K562 (cell line): ENCODE data around the gene LAMB2. TPM values are rescaled to one million over a fixed set of nuclear protein-coding genes. Genes with fewer than 3 reads are reported as not detected.

Experiments used
- CBX1 ChIP-seq: sonication (generic); IDR thresholded peaks from 2 replicates; pipeline ENCODE4 v1.6.1; 2016; ENCODE audit warnings: antibody characterized with exemption, low read depth, mild to moderate bottlenecking
- HDGF ChIP-seq: fragments of 450-650 bp; IDR thresholded peaks from 2 replicates; pipeline ENCODE4 v1.6.1; 2016
- HINFP ChIP-seq: fragments of 450-650 bp; conservative IDR thresholded peaks from 2 replicates; pipeline ENCODE4 v1.6.1; 2016; ENCODE audit warnings: missing genetic modification characterization, low read depth, mild to moderate bottlenecking, control low read depth, missing compliant biosample characterization
- HNRNPLL ChIP-seq: fragments of 200-400 bp; formaldehyde crosslinking; IDR thresholded peaks from 2 replicates; pipeline ENCODE4 v1.6.1; 2017; ENCODE audit warnings: low read length, low read depth, mild to moderate bottlenecking; ENCODE audit not compliant: poor library complexity, severe bottlenecking
- KDM2B ChIP-seq: fragments of 250-450 bp; sonication (Bioruptor Pico); IDR thresholded peaks from 2 replicates; pipeline ENCODE4 v1.8.0; 2021; ENCODE audit warnings: mild to moderate bottlenecking, moderate library complexity
- POLR2G ChIP-seq: fragments of 200-400 bp; formaldehyde crosslinking; IDR thresholded peaks from 2 replicates; pipeline ENCODE4 v1.6.1; 2017; ENCODE audit warnings: low read depth, mild to moderate bottlenecking, antibody characterized with exemption, low read length, moderate library complexity
- STAG1 ChIP-seq: sonication (generic); formaldehyde crosslinking; IDR thresholded peaks from 2 replicates; pipeline ENCODE4 v1.5.0; 2020; ENCODE audit warnings: missing genetic modification reagents, borderline replicate concordance
- YY1 ChIP-seq, 3 experiments: IDR thresholded peaks; 2 replicates each; pipeline ENCODE4 v1.6.1; 2011; ENCODE audit warnings: low read length in 2 of 3, mild to moderate bottlenecking in 2 of 3, moderate library complexity in 2 of 3, borderline replicate concordance in 1 of 3, control low read depth in 1 of 3, low read depth in 1 of 3; ENCODE audit not compliant: insufficient read depth in 3 of 3, insufficient replicate concordance in 2 of 3, control insufficient read depth in 1 of 3, insufficient read length in 1 of 3; ENCODE audit errors: extremely low read depth in 1 of 3
- ZBTB11 ChIP-seq, 3 experiments: fragments of 200-800 bp in 1 of 3; fragments of 250-450 bp in 1 of 3; fragments of 450-650 bp in 1 of 3; sonication (Bioruptor Pico) in 1 of 3; sonication (Bioruptor generic) in 1 of 3; formaldehyde crosslinking in 1 of 3; IDR thresholded peaks; 2 replicates each; pipeline versions ENCODE4 v1.6.1 to v1.8.0; 2016 to 2022; ENCODE audit warnings: mild to moderate bottlenecking in 2 of 3, missing genetic modification characterization in 2 of 3, missing compliant biosample characterization in 1 of 3, moderate library complexity in 1 of 3
- ZNF644 ChIP-seq: fragments of 200-800 bp; sonication (Bioruptor generic); IDR thresholded peaks from 2 replicates; pipeline ENCODE4 v1.6.1; 2016; ENCODE audit warnings: low read depth, missing genetic modification characterization, missing compliant biosample characterization
- polyA plus RNA-seq, 8 experiments: library from polyadenylated mRNA; depleted of rRNA in 4 of 8; stranded (reverse) in 5 of 8; unstranded in 3 of 8; fragments of >200 nt; fragmentation: Nextera tagmentation in 2 of 8; fragmentation: Illumina TruSeq in 1 of 8; extraction: Ambion mirVana in 2 of 8; extraction: Trizol in 1 of 8; gene quantifications; 2 replicates each; pipeline versions ENCODE4 v1.2.1 to v1.2.3, GENCODE V29; 2011 to 2014; ENCODE audit warnings: inconsistent platforms in 1 of 8, missing spikeins in 1 of 8
- total RNA-seq, 7 experiments: library from RNA; depleted of rRNA in 6 of 7; stranded (reverse); fragments of >200 nt in 6 of 7; fragmentation: Illumina TruSeq in 2 of 7; extraction: Trizol in 2 of 7; gene quantifications; 2 replicates each; pipeline versions ENCODE4 v1.2.1 to v1.2.3, GENCODE V29; 2011 to 2021; ENCODE audit warnings: low replicate concordance in 1 of 7

The LAMB2 gene
- total and polyA plus RNA-seq, 9 of the 15 experiments (the other 6 are each of a cell fraction or from before 2014, with no cell fraction given) = 1.4 to 26.0 (median 16.2) TPM

- TF ChIP-seq HNRNPLL = no peak
- TF ChIP-seq KDM2B (CRISPR knock-in tag) = no peak
- peak in 2 of 3 experiments; percentile 85 to 90 for TF ChIP-seq YY1 (IDR thresholded peaks at IDR 0.05; ENCODE audit: borderline replicate concordance in 1 of 3, control insufficient read depth in 1 of 3, extremely low read depth in 1 of 3, insufficient read depth in 3 of 3, insufficient read length in 1 of 3, insufficient replicate concordance in 2 of 3, low read depth in 1 of 3, low read length in 2 of 3)
- no peak for TF ChIP-seq HDGF
- no peak for TF ChIP-seq STAG1 (CRISPR knock-in tag)
- TF ChIP-seq ZNF644 (tag) = no peak
- no peak for TF ChIP-seq CBX1
- peak; percentile 91 for TF ChIP-seq POLR2G
- no peak for TF ChIP-seq HINFP (tag)
- no peak for TF ChIP-seq ZBTB11 (CRISPR knock-in tag; IDR thresholded peaks at IDR 0.05)
- TF ChIP-seq, all 486 proteins: peak for 60
These were observed 28.2 kb downstream of the LAMB2 start, which contains the start of gene QARS1 (continued) for GRCh38 chr3:49104427-49105291.
